Erythroblast (primary cell): ENCODE measurements around the gene NR1H2.

Experiments used
- GATA1 ChIP-seq: IDR thresholded peaks from 2 replicates; pipeline ENCODE4 v1.6.1; 2011; ENCODE audit warnings: low read depth, mild to moderate bottlenecking, control low read depth, low read length, moderate library complexity
- POLR2A ChIP-seq: IDR thresholded peaks from 2 replicates; pipeline ENCODE4 v1.6.1; 2011; ENCODE audit warnings: mild to moderate bottlenecking, low read length

DNA sequence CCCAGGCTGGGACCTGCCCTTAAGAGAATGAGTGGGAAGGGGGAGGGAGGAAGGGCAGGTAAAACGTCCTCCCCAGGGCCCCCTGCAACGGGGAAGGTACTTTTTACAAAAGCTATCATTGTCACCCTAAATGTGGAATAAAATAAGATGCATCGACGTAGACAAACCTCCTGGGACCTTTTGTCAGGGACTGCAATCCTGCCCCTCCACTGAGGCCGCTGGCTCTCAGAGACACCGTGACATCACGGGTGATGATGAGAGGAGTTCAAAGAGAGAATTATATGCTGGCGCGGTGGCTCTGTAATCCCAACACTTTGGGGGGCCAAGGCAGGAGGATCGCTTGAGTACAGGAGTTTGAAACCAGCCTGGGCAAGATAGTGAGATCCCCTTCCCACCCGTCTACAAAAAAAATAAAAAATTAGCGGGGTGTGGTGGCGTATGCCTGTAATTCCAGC lies 54.7 kb downstream of the NR1H2 start:
- no peak for TF ChIP-seq POLR2A
- TF ChIP-seq GATA1: no peak
